Right lobe of liver (tissue), 4 donors: ENCODE data around the gene SEMA4D.

ENCODE experiments used
- POLR2A ChIP-seq: fragments of 450-650 bp; IDR thresholded peaks from one replicate; pipeline ENCODE4 v1.6.1; 2017; ENCODE audit warnings: antibody characterized with exemption, mild to moderate bottlenecking
- TF ChIP-seq, protein P1 (sequence below), 4 donors: fragments of 200-600 bp in 3 of 4; fragments of 450-650 bp in 1 of 4; IDR thresholded peaks; one replicate each; pipeline versions ENCODE4 v1.5.1 to v1.8.0; 2016 to 2022; ENCODE audit warnings: antibody characterized with exemption in 4 of 4, mild to moderate bottlenecking in 2 of 4
- donor health status: DM: no; HTN: no; CAD: no.
- donor health status: DM: no; HTN: no; CAD: no.
- donor health status: DM: no; HTN: yes; CAD: no.

GRCh38 chr9:89541798-89542197 lies 43.9 kb upstream of the SEMA4D start:
- TF ChIP-seq POLR2A, result no peak
- TF ChIP-seq, protein P1, sequence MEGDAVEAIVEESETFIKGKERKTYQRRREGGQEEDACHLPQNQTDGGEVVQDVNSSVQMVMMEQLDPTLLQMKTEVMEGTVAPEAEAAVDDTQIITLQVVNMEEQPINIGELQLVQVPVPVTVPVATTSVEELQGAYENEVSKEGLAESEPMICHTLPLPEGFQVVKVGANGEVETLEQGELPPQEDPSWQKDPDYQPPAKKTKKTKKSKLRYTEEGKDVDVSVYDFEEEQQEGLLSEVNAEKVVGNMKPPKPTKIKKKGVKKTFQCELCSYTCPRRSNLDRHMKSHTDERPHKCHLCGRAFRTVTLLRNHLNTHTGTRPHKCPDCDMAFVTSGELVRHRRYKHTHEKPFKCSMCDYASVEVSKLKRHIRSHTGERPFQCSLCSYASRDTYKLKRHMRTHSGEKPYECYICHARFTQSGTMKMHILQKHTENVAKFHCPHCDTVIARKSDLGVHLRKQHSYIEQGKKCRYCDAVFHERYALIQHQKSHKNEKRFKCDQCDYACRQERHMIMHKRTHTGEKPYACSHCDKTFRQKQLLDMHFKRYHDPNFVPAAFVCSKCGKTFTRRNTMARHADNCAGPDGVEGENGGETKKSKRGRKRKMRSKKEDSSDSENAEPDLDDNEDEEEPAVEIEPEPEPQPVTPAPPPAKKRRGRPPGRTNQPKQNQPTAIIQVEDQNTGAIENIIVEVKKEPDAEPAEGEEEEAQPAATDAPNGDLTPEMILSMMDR (IDR thresholded peaks at IDR 0.05), result no peak
